SHP77 treated with DMSO at 0.1 percent for 48 hours (cell line): ENCODE data around the gene PMM2.
"Not testable (repeated sequence)": the region's sequence is repeated elsewhere in the genome, so short reads cannot be mapped to it uniquely, and the experiment has no call there.

Experiments used
- DNase-seq: peaks from one replicate; lab custom pipeline; 2025; lab: John Stamatoyannopoulos, UW

The PMM2 gene

GRCh38 chr16:8797364-8798173, at the start of gene PMM2, which contains the start of gene TMEM186:
Gene PMM2, plus strand, starts transcription at chr16:8797839. Its CDS starts 44 bp downstream, at chr16:8797883.
Gene TMEM186, minus strand, starts transcription at chr16:8797639. Its CDS starts 25 bp downstream, at chr16:8797614.
- DNase-seq: peak; percentile 87

GRCh38 chr16:8748944-8749343, 48.7 kb upstream of the PMM2 start:
- DNase-seq: not testable (repeated sequence)

GRCh38 chr16:8751481-8752311, 45.9 kb upstream of the PMM2 start:
- DNase-seq: no peak

GRCh38 chr16:8752706-8753105, 44.9 kb upstream of the PMM2 start:
- DNase-seq: no peak

- DNase-seq: no peak
Observed at GRCh38 chr16:8753416-8754054, 44.1 kb upstream of the PMM2 start.

- no peak for DNase-seq
Observed at GRCh38 chr16:8756755-8757154, 40.9 kb upstream of the PMM2 start.

- no peak for DNase-seq
Observed at GRCh38 chr16:8758022-8758421, 39.6 kb upstream of the PMM2 start.

- no peak for DNase-seq
Observed at GRCh38 chr16:8760021-8760420, 37.6 kb upstream of the PMM2 start.

GRCh38 chr16:8761078-8761477, 36.6 kb upstream of the PMM2 start:
- DNase-seq: no peak

GRCh38 chr16:8762254-8762653, 35.4 kb upstream of the PMM2 start:
- DNase-seq: no peak

GRCh38 chr16:8763083-8763482, 34.6 kb upstream of the PMM2 start:
- DNase-seq: no peak

- no peak for DNase-seq
Observed at GRCh38 chr16:8763899-8764298, 33.7 kb upstream of the PMM2 start.

- DNase-seq: no peak
Observed at GRCh38 chr16:8764525-8765250, 33.0 kb upstream of the PMM2 start.

GRCh38 chr16:8767176-8767575, 30.5 kb upstream of the PMM2 start:
- DNase-seq: no peak

- no peak for DNase-seq
Observed at GRCh38 chr16:8768283-8768682, 29.4 kb upstream of the PMM2 start.

- no peak for DNase-seq
Observed at GRCh38 chr16:8768692-8769091, 28.9 kb upstream of the PMM2 start.

GRCh38 chr16:8773537-8773936, 24.1 kb upstream of the PMM2 start:
- no peak for DNase-seq

GRCh38 chr16:8774208-8774607, 23.4 kb upstream of the PMM2 start:
- DNase-seq: no peak

GRCh38 chr16:8775359-8775758, 22.3 kb upstream of the PMM2 start:
- DNase-seq: no peak

- DNase-seq: no peak
Observed at GRCh38 chr16:8776129-8776584, 21.5 kb upstream of the PMM2 start.

GRCh38 chr16:8777217-8777616, 20.4 kb upstream of the PMM2 start:
- no peak for DNase-seq

- DNase-seq: no peak
Observed at GRCh38 chr16:8781797-8782196, 15.8 kb upstream of the PMM2 start.
